GM19372 (cell line): ENCODE measurements around the gene HACE1.
"Not testable (repeated sequence)": the region's sequence is repeated elsewhere in the genome, so short reads cannot be mapped to it uniquely, and the experiment has no call there.

Experiments used
- ATAC-seq: cut with Tn5 transposase; IDR thresholded peaks from one replicate; pipeline ENCODE4 v1.9.1; 2021; ENCODE audit warnings: mild to moderate bottlenecking, low read depth, moderate library complexity; ENCODE audit not compliant: unreplicated experiment

HACE1 gene

GRCh38 chr6:104829183-104829958 is 30.3 kb downstream of the HACE1 start:
- ATAC-seq, result no peak

GRCh38 chr6:104828478-104828877 is 31.2 kb downstream of the HACE1 start:
- ATAC-seq, result no peak

- ATAC-seq, result not testable (repeated sequence)
Observed at GRCh38 chr6:104820820-104821219, 38.9 kb downstream of the HACE1 start.

GRCh38 chr6:104816125-104816524 is 43.6 kb downstream of the HACE1 start:
- ATAC-seq, result no peak

GRCh38 chr6:104814743-104815142 is 45.0 kb downstream of the HACE1 start:
- no peak for ATAC-seq

- ATAC-seq, result no peak
Observed at GRCh38 chr6:104813552-104813951, 46.2 kb downstream of the HACE1 start.

- no peak for ATAC-seq
Observed at GRCh38 chr6:104809116-104809515, 50.6 kb downstream of the HACE1 start.

- ATAC-seq, result not testable (repeated sequence)
Observed at GRCh38 chr6:104805335-104805734, 54.4 kb downstream of the HACE1 start.

GRCh38 chr6:104799134-104799657 is 60.5 kb downstream of the HACE1 start:
- no peak for ATAC-seq

GRCh38 chr6:104796031-104796785 is 63.5 kb downstream of the HACE1 start:
- no peak for ATAC-seq

- ATAC-seq, result no peak
Observed at GRCh38 chr6:104795363-104795762, 64.4 kb downstream of the HACE1 start.

- no peak for ATAC-seq
Observed at GRCh38 chr6:104789770-104790190, 69.9 kb downstream of the HACE1 start.

GRCh38 chr6:104788400-104788799 is 71.3 kb downstream of the HACE1 start:
- no peak for ATAC-seq

- no peak for ATAC-seq
Observed at GRCh38 chr6:104787305-104787704, 72.4 kb downstream of the HACE1 start.

- no peak for ATAC-seq
Observed at GRCh38 chr6:104784884-104785283, 74.8 kb downstream of the HACE1 start.

- ATAC-seq, result peak; percentile 79
Observed at GRCh38 chr6:104771258-104771832, 88.4 kb downstream of the HACE1 start.

GRCh38 chr6:104768906-104769305 is 90.8 kb downstream of the HACE1 start:
- ATAC-seq, result no peak

- no peak for ATAC-seq
Observed at GRCh38 chr6:104766595-104766994, 93.1 kb downstream of the HACE1 start.

- no peak for ATAC-seq
Observed at GRCh38 chr6:104754788-104755409, 104.8 kb downstream of the HACE1 start.

GRCh38 chr6:104753251-104753650 is 106.5 kb downstream of the HACE1 start:
- no peak for ATAC-seq

GRCh38 chr6:104750449-104750848 is 109.3 kb downstream of the HACE1 start:
- no peak for ATAC-seq
